ENCODE results near the gene PLEKHG1. TPM values are rescaled to one million over a fixed set of nuclear protein-coding genes. Genes with fewer than 3 reads are reported as not detected.

PLEKHG1 gene
- polyA plus RNA-seq, 4 donors: 34.2 to 44.5 (median 34.8) TPM

- DNase-seq (ENCODE audit: low read depth in 4 of 4, low spot score in 2 of 4): no peak
Observed at GRCh38 chr6:150617496-150618460, 18.1 kb downstream of the PLEKHG1 start.

GRCh38 chr6:150619275-150619674 is 19.6 kb downstream of the PLEKHG1 start:
- no peak for DNase-seq (ENCODE audit: low read depth in 4 of 4, low spot score in 2 of 4)

GRCh38 chr6:150620244-150620643 is 20.6 kb downstream of the PLEKHG1 start:
- no peak for DNase-seq (ENCODE audit: low read depth in 4 of 4, low spot score in 2 of 4)

- DNase-seq (ENCODE audit: low read depth in 4 of 4, low spot score in 2 of 4): no peak
Observed at GRCh38 chr6:150620763-150621162, 21.1 kb downstream of the PLEKHG1 start.

GRCh38 chr6:150622476-150622875 is 22.8 kb downstream of the PLEKHG1 start:
- DNase-seq (ENCODE audit: low read depth in 4 of 4, low spot score in 2 of 4): no peak

- DNase-seq (ENCODE audit: low read depth in 4 of 4, low spot score in 2 of 4): no peak
Observed at GRCh38 chr6:150622941-150623874, 23.5 kb downstream of the PLEKHG1 start.

GRCh38 chr6:150624191-150624590 is 24.5 kb downstream of the PLEKHG1 start:
- no peak for DNase-seq (ENCODE audit: low read depth in 4 of 4, low spot score in 2 of 4)

- DNase-seq (ENCODE audit: low read depth in 4 of 4, low spot score in 2 of 4): no peak
Observed at GRCh38 chr6:150625927-150626326, 26.2 kb downstream of the PLEKHG1 start.

GRCh38 chr6:150627154-150627553 is 27.5 kb downstream of the PLEKHG1 start:
- no peak for DNase-seq (ENCODE audit: low read depth in 4 of 4, low spot score in 2 of 4)

- no peak for DNase-seq (ENCODE audit: low read depth in 4 of 4, low spot score in 2 of 4)
Observed at GRCh38 chr6:150627585-150628025, 27.9 kb downstream of the PLEKHG1 start.

GRCh38 chr6:150628908-150629307 is 29.2 kb downstream of the PLEKHG1 start:
- no peak for DNase-seq (ENCODE audit: low read depth in 4 of 4, low spot score in 2 of 4)

GRCh38 chr6:150631283-150631983 is 31.7 kb downstream of the PLEKHG1 start:
- no peak for DNase-seq (ENCODE audit: low read depth in 4 of 4, low spot score in 2 of 4)

- no peak for DNase-seq (ENCODE audit: low read depth in 4 of 4, low spot score in 2 of 4)
Observed at GRCh38 chr6:150631984-150632642, 32.4 kb downstream of the PLEKHG1 start.

GRCh38 chr6:150632785-150633485 is 33.2 kb downstream of the PLEKHG1 start:
- no peak for DNase-seq (ENCODE audit: low read depth in 4 of 4, low spot score in 2 of 4)

- DNase-seq (ENCODE audit: low read depth in 4 of 4, low spot score in 2 of 4): no peak
Observed at GRCh38 chr6:150633486-150633834, 33.8 kb downstream of the PLEKHG1 start.

- DNase-seq (ENCODE audit: low read depth in 4 of 4, low spot score in 2 of 4): no peak
Observed at GRCh38 chr6:150634176-150634963, 34.7 kb downstream of the PLEKHG1 start.

GRCh38 chr6:150634964-150635292 is 35.2 kb downstream of the PLEKHG1 start:
- no peak for DNase-seq (ENCODE audit: low read depth in 4 of 4, low spot score in 2 of 4)

GRCh38 chr6:150635906-150636514 is 36.3 kb downstream of the PLEKHG1 start:
- no peak for DNase-seq (ENCODE audit: low read depth in 4 of 4, low spot score in 2 of 4)
